Keratinocyte (primary cell): ENCODE data around the gene CALML3. TPM values are rescaled to one million over a fixed set of nuclear protein-coding genes. Genes with fewer than 3 reads are reported as not detected.

Experiments
- DNase-seq: peaks from one replicate; pipeline ENCODE4 v3.0.0-alpha.2; 2011; ENCODE audit warnings: low read depth, missing footprints, low spot score
- FAIRE-seq: peaks from 2 replicates; lab custom pipeline; 2011; peaks lifted over from hg19 to GRCh38; lab: Jason Lieb, UNC
- H2AFZ ChIP-seq: 2 replicates; pipeline ENCODE4 v1.6.0; 2012; ENCODE audit warnings: low read length, control low read depth, inconsistent platforms; ENCODE audit not compliant: control insufficient read depth
- H3K27ac ChIP-seq: 2 replicates; pipeline ENCODE4 v1.5.1; 2011; ENCODE audit warnings: low read length; ENCODE audit not compliant: control insufficient read depth, insufficient read depth
- H3K27me3 ChIP-seq: 3 replicates; pipeline ENCODE4 v1.6.0; 2011; ENCODE audit warnings: low read length; ENCODE audit not compliant: control insufficient read depth, insufficient read depth; ENCODE audit errors: extremely low read depth
- H3K36me3 ChIP-seq, 2 experiments: 2 replicates in 1 of 2; 3 replicates in 1 of 2; pipeline ENCODE4 v1.5.1; 2011; ENCODE audit warnings: low read length in 2 of 2, mild to moderate bottlenecking in 1 of 2; ENCODE audit not compliant: control insufficient read depth in 2 of 2, insufficient read depth in 2 of 2; ENCODE audit errors: extremely low read depth in 1 of 2
- H3K4me1 ChIP-seq: 3 replicates; pipeline ENCODE4 v1.5.1; 2011; ENCODE audit warnings: low read length; ENCODE audit not compliant: control insufficient read depth, insufficient read depth; ENCODE audit errors: extremely low read depth
- H3K4me2 ChIP-seq: 3 replicates; pipeline ENCODE4 v1.6.0; 2011; ENCODE audit warnings: low read depth, low read length; ENCODE audit not compliant: control insufficient read depth, insufficient read depth; ENCODE audit errors: extremely low read depth
- H3K4me3 ChIP-seq, 3 experiments: fragments of 200-600 bp in 1 of 3; sonication (generic) in 1 of 3; 2 replicates in 2 of 3; 3 replicates in 1 of 3; pipeline ENCODE4 v1.5.1; 2011 to 2016; ENCODE audit warnings: low read length in 3 of 3, mild to moderate bottlenecking in 3 of 3, control low read depth in 2 of 3, inconsistent platforms in 1 of 3, low read depth in 1 of 3, mixed read lengths in 1 of 3, mixed run types in 1 of 3, moderate library complexity in 1 of 3; ENCODE audit not compliant: control insufficient read depth in 2 of 3, insufficient read depth in 2 of 3; ENCODE audit errors: extremely low read depth in 1 of 3
- H3K79me2 ChIP-seq: 2 replicates; pipeline ENCODE4 v1.6.0; 2012; ENCODE audit warnings: low read length; ENCODE audit not compliant: control insufficient read depth, insufficient read depth
- H3K9ac ChIP-seq: 3 replicates; pipeline ENCODE4 v1.6.0; 2011; ENCODE audit warnings: low read length; ENCODE audit not compliant: control insufficient read depth, insufficient read depth; ENCODE audit errors: extremely low read depth
- H3K9me1 ChIP-seq: 3 replicates; pipeline ENCODE4 v1.6.0; 2011; ENCODE audit warnings: low read length; ENCODE audit not compliant: control insufficient read depth, insufficient read depth; ENCODE audit errors: extremely low read depth
- H3K9me3 ChIP-seq: 2 replicates; pipeline ENCODE4 v1.5.1; 2012; ENCODE audit warnings: low read depth, low read length; ENCODE audit not compliant: control insufficient read depth
- H4K20me1 ChIP-seq: 3 replicates; pipeline ENCODE4 v1.6.0; 2011; ENCODE audit warnings: low read length; ENCODE audit not compliant: control insufficient read depth, insufficient read depth; ENCODE audit errors: extremely low read depth
- EZH2 ChIP-seq: IDR thresholded peaks from one replicate; pipeline ENCODE4 v1.6.1; 2012; ENCODE audit warnings: inconsistent platforms, mild to moderate bottlenecking, low read length, moderate library complexity
- dilution Hi-C: fragments of 300-500 bp; cut with MboI; formaldehyde crosslinking; loops from one replicate; pipeline ENCODE4 v1.7.0; 2020; ENCODE audit warnings: low sequenced_read_pairs; ENCODE audit not compliant: extremely low pct_ligation_motif_present
- polyA plus RNA-seq, 5 experiments: library from polyadenylated mRNA; depleted of rRNA in 3 of 5; stranded (reverse) in 3 of 5; stranded (forward) in 1 of 5; unstranded in 1 of 5; fragments of >200 nt; gene quantifications; 1 replicate in 1 of 5; 2 replicates in 3 of 5; 3 replicates in 1 of 5; pipeline versions ENCODE4 v1.2.1 to v1.2.3, GENCODE V29; 2011 to 2012; ENCODE audit warnings: missing spikeins in 2 of 5, low read depth in 1 of 5, low replicate concordance in 1 of 5
- TF ChIP-seq, protein P1 (sequence below), 3 experiments: IDR thresholded peaks in 1 of 3; conservative IDR thresholded peaks in 1 of 3; optimal IDR thresholded peaks in 1 of 3; 2 replicates in 2 of 3; 3 replicates in 1 of 3; pipeline versions ENCODE3 to v1.5.1; 2011; ENCODE audit warnings: low read length in 3 of 3, mild to moderate bottlenecking in 3 of 3, moderate library complexity in 2 of 3, control low read depth in 1 of 3, inconsistent platforms in 1 of 3; ENCODE audit not compliant: insufficient read depth in 2 of 3; ENCODE audit errors: extremely low read depth in 1 of 3

CALML3 gene
- polyA plus RNA-seq, 1 donor (not counting 4 experiments of a cell fraction or from before 2014, with no cell fraction given): 7.6 TPM

DNA sequence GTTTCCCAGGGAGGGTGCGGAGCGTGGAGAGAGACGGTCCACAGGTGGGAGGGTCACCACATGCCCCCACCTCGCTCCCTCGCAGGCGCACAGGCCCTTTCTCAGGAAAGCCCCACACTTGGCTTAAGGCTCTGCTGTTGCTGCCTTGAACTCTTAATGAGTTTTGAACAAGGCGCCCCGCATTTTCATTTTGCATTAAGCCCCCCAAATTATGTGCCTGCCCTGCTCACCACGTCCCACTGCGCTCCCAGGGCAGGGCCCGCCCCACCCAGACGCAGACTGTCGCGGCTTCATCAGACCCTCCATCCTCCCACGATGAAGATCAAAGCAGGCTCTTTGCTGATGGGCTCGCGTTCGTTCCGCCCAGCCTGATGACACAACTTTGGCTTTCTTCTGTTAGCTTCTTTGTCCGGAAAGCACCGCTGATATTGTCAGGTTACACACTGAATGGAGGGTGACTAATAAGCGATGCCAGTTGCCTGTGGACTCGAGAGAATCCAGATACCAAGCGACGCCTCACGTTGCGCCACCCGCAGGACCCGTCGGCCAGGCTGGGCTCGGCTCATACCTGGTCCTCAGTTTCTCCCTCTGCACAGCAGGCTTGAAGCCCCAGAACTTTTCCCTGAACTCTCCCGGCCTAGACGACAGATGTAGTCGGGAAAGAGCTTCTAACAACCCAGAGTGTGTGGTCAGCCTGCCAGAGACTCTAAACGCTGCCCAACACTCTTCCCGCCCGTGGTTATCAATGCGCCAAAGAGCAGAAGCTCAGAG, 9.5 kb downstream of the CALML3 start:
- no peak overlapping the region for H3K9ac ChIP-seq
- peaks cover 26% of the 10 kb centered on the region for H3K4me1 ChIP-seq
- H3K4me3 ChIP-seq: no peak overlapping the region
- DNase-seq (no peak), FAIRE-seq (no peak)
- no peak overlapping the region for H2AFZ ChIP-seq
- TF ChIP-seq, protein P1, sequence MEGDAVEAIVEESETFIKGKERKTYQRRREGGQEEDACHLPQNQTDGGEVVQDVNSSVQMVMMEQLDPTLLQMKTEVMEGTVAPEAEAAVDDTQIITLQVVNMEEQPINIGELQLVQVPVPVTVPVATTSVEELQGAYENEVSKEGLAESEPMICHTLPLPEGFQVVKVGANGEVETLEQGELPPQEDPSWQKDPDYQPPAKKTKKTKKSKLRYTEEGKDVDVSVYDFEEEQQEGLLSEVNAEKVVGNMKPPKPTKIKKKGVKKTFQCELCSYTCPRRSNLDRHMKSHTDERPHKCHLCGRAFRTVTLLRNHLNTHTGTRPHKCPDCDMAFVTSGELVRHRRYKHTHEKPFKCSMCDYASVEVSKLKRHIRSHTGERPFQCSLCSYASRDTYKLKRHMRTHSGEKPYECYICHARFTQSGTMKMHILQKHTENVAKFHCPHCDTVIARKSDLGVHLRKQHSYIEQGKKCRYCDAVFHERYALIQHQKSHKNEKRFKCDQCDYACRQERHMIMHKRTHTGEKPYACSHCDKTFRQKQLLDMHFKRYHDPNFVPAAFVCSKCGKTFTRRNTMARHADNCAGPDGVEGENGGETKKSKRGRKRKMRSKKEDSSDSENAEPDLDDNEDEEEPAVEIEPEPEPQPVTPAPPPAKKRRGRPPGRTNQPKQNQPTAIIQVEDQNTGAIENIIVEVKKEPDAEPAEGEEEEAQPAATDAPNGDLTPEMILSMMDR (optimal IDR thresholded peaks at IDR 0.05 in 1 of 3, IDR thresholded peaks at IDR 0.05 in 1 of 3, conservative IDR thresholded peaks at IDR 0.05 in 1 of 3; ENCODE audit: extremely low read depth in 1 of 3, insufficient read depth in 2 of 3, low read length in 3 of 3): no peak
- TF ChIP-seq EZH2: no peak
- no peaks in the 10 kb centered on the region for H3K79me2 ChIP-seq
- no peaks in the 10 kb centered on the region for H4K20me1 ChIP-seq
- dilution Hi-C loops: no loop called here
- H3K9me3 ChIP-seq: no peaks in the 10 kb centered on the region
- H3K4me2 ChIP-seq: no peak overlapping the region
- no peak overlapping the region for H3K27ac ChIP-seq
- no peaks in the 10 kb centered on the region for H3K36me3 ChIP-seq
- H3K27me3 ChIP-seq: no peaks in the 10 kb centered on the region
- no peaks in the 10 kb centered on the region for H3K9me1 ChIP-seq

DNA sequence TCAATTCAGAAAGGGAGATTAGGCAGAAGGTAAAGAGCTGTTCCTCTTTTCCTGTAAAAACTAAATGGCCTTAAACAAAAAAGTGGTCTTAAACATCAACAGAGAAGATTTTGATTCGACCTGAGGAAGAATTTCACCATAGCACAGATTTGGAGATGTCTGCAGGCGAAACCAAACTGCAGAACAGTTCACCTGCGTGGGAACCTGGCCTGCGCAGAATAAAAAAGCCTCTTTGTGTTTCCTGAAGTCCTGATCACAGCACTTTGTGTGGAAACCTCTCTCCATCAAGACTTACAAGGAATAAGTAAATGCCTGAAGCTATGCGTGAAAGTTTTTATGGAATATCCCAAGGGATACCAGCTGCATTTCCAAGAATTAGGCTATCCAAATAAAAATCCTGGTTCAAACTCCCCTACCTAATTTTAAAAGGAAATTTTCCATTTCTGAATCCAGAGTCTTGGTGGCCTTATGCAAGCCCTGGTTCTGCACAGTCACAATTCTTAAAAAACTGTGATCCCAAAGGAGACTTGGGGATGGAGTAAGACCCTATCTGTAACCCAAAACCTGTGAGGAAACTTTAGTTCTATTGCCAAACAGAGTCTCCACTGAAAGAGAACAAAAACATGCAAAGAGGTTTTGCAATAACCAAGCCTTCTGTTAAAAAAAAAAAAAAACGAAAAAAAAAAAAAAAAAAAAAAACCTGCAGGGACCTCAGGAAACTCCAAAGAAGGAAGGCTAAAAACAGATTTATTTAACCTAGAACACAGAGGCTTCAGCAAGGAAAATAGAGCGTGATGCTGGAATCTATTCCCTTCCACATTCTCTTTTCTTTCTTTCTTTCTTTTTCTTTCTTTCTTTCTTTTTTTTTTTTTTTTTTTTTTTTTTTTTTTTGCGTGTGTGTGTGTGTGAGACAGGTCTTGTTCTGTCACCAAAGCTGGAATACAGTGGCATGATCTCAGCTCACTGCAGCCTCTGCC, 10.4 kb downstream of the CALML3 start:
- H3K9me3 ChIP-seq: no peaks in the 10 kb centered on the region
- no peaks in the 10 kb centered on the region for H3K36me3 ChIP-seq
- DNase-seq: no peak
- TF ChIP-seq, protein P1 (optimal IDR thresholded peaks at IDR 0.05 in 1 of 3, IDR thresholded peaks at IDR 0.05 in 1 of 3, conservative IDR thresholded peaks at IDR 0.05 in 1 of 3; ENCODE audit: extremely low read depth in 1 of 3, insufficient read depth in 2 of 3, low read length in 3 of 3): no peak
- TF ChIP-seq EZH2: no peak
- dilution Hi-C loops: no loop called here
- no peak overlapping the region for H3K4me3 ChIP-seq
- H3K4me2 ChIP-seq: no peak overlapping the region
- H3K9me1 ChIP-seq: no peaks in the 10 kb centered on the region
- H2AFZ ChIP-seq: no peak overlapping the region
- H4K20me1 ChIP-seq: no peaks in the 10 kb centered on the region
- no peak overlapping the region for H3K9ac ChIP-seq
- no peaks in the 10 kb centered on the region for H3K27me3 ChIP-seq
- no peak overlapping the region for H3K27ac ChIP-seq
- H3K79me2 ChIP-seq: no peaks in the 10 kb centered on the region
- FAIRE-seq: no peak
- peaks cover 30% of the 10 kb centered on the region for H3K4me1 ChIP-seq
